Endothelial cell of umbilical vein (primary cell): ENCODE data around the gene IFT22. TPM values are rescaled to one million over a fixed set of nuclear protein-coding genes. Genes with fewer than 3 reads are reported as not detected.

Experiments
- BruUV-seq: library from RNA; stranded (reverse); fragments of 400-500 nt; replicated peaks from 2 replicates; lab custom pipeline; 2021; lab: Mats Ljungman, UMichigan
- CTCF ChIA-PET: fragments of 300-600, 350-600 bp; sonication (Branson Sonifier 250); formaldehyde crosslinking; loops from one replicate; lab custom pipeline; 2021; ENCODE audit warnings: antibody characterized with exemption, inconsistent platforms; lab: Charles Lee
- POLR2A ChIA-PET: fragments of 300-600, 350-600 bp; sonication (Branson Sonifier 250); formaldehyde crosslinking; loops from one replicate; lab custom pipeline; 2021; ENCODE audit warnings: antibody characterized with exemption, inconsistent platforms; lab: Charles Lee
- DNase-seq: peaks from one replicate; pipeline ENCODE4 v3.0.0-alpha.2; 2011; ENCODE audit warnings: low read depth, low spot score
- FAIRE-seq: peaks from 2 replicates; lab custom pipeline; 2011; peaks lifted over from hg19 to GRCh38; lab: Jason Lieb, UNC
- H2AFZ ChIP-seq: 2 replicates; pipeline ENCODE4 v1.6.0; 2012; ENCODE audit warnings: low read depth, low read length, control low read depth, inconsistent platforms
- H3K27ac ChIP-seq: 2 replicates; pipeline ENCODE4 v1.5.1; 2011; ENCODE audit warnings: low read depth, mild to moderate bottlenecking, control low read depth, low read length, moderate library complexity; ENCODE audit not compliant: insufficient read depth
- H3K27me3 ChIP-seq, 2 experiments: 2 replicates each; pipeline versions ENCODE4 v1.6.0 to v1.6.1; 2011; ENCODE audit warnings: low read length in 2 of 2, mixed read lengths in 1 of 2; ENCODE audit not compliant: control insufficient read depth in 2 of 2, insufficient read depth in 2 of 2
- H3K36me3 ChIP-seq, 2 experiments: 2 replicates in 1 of 2; 3 replicates in 1 of 2; pipeline ENCODE4 v1.5.1; 2011; ENCODE audit warnings: low read length in 2 of 2, mild to moderate bottlenecking in 1 of 2, moderate library complexity in 1 of 2; ENCODE audit not compliant: control insufficient read depth in 2 of 2, insufficient read depth in 2 of 2; ENCODE audit errors: extremely low read depth in 1 of 2
- H3K4me1 ChIP-seq: 3 replicates; pipeline ENCODE4 v1.5.1; 2011; ENCODE audit warnings: mild to moderate bottlenecking, low read length; ENCODE audit not compliant: control insufficient read depth, insufficient read depth; ENCODE audit errors: extremely low read depth
- H3K4me2 ChIP-seq: 2 replicates; pipeline ENCODE4 v1.6.1; 2011; ENCODE audit warnings: low read length, control low read depth, mixed read lengths; ENCODE audit not compliant: insufficient read depth
- H3K4me3 ChIP-seq, 3 experiments: fragments of 200-600 bp in 1 of 3; sonication (generic), shearing (Covaris generic) in 1 of 3; replicated peaks in 1 of 3; 2 replicates each; pipeline ENCODE4 v1.5.1; 2011 to 2016; ENCODE audit warnings: control low read depth in 3 of 3, low read length in 3 of 3, mild to moderate bottlenecking in 2 of 3, inconsistent platforms in 1 of 3, low read depth in 1 of 3, moderate library complexity in 1 of 3; ENCODE audit not compliant: insufficient read depth in 1 of 3
- H3K79me2 ChIP-seq: 2 replicates; pipeline ENCODE4 v1.6.0; 2012; ENCODE audit warnings: low read length, inconsistent platforms; ENCODE audit not compliant: control insufficient read depth, insufficient read depth
- H3K9ac ChIP-seq: replicated peaks from 2 replicates; pipeline ENCODE3; 2011; ENCODE audit warnings: low read length, control low read depth; ENCODE audit not compliant: insufficient read depth; ENCODE audit errors: extremely low read depth
- H3K9me1 ChIP-seq: replicated peaks from 3 replicates; pipeline ENCODE4 v1.6.0; 2011; ENCODE audit warnings: mild to moderate bottlenecking, low read length; ENCODE audit not compliant: control insufficient read depth, insufficient read depth; ENCODE audit errors: extremely low read depth
- H3K9me3 ChIP-seq: replicated peaks from 2 replicates; pipeline ENCODE4 v1.5.1; 2012; ENCODE audit warnings: low read length, inconsistent platforms; ENCODE audit not compliant: control insufficient read depth, insufficient read depth
- H4K20me1 ChIP-seq: replicated peaks from 2 replicates; pipeline ENCODE3; 2011; ENCODE audit warnings: mild to moderate bottlenecking, low read length; ENCODE audit not compliant: control insufficient read depth, insufficient read depth; ENCODE audit errors: extremely low read depth
- EZH2 ChIP-seq: IDR thresholded peaks from 2 replicates; pipeline ENCODE4 v1.6.1; 2012; ENCODE audit warnings: borderline replicate concordance, low read depth, mild to moderate bottlenecking, moderate library complexity, low read length, inconsistent platforms; ENCODE audit not compliant: severe bottlenecking
- POLR2AphosphoS5 ChIP-seq: IDR thresholded peaks from 2 replicates; pipeline ENCODE4 v1.6.1; 2012; ENCODE audit warnings: low read depth, mild to moderate bottlenecking, control low read depth, low read length, moderate library complexity; ENCODE audit not compliant: insufficient read depth
- dilution Hi-C: fragments of 300-500 bp; cut with MboI; formaldehyde crosslinking; loops from one replicate; pipeline ENCODE4 v1.15.0; 2019; ENCODE audit warnings: low sequenced_read_pairs; ENCODE audit not compliant: extremely low pct_ligation_motif_present
- intact Hi-C: fragments of 100-400 bp; cut with micrococcal nuclease; formaldehyde crosslinking; loops from one replicate; pipeline ENCODE4 v1.10.0; 2022
- polyA plus RNA-seq, 4 experiments: library from polyadenylated mRNA; depleted of rRNA in 3 of 4; stranded (reverse) in 3 of 4; unstranded in 1 of 4; fragments of >200 nt; gene quantifications; 2 replicates each; pipeline versions ENCODE4 v1.2.1 to v1.2.3, GENCODE V29; 2011 to 2012; ENCODE audit warnings: missing spikeins in 1 of 4
- total RNA-seq: library from RNA; stranded (reverse); gene quantifications from 2 replicates; pipeline ENCODE4 v1.2.3, GENCODE V29; 2021
- TF ChIP-seq, protein P1 (sequence below), 2 donors: IDR thresholded peaks; 1 replicate in 1 of 2; 2 replicates in 1 of 2; pipeline ENCODE4 v1.5.1; 2011; ENCODE audit warnings: low read length in 2 of 2, mild to moderate bottlenecking in 2 of 2, moderate library complexity in 2 of 2, control low read depth in 1 of 2, inconsistent platforms in 1 of 2, low read depth in 1 of 2; ENCODE audit not compliant: insufficient read depth in 1 of 2; ENCODE audit errors: extremely low read depth in 1 of 2

The IFT22 gene
- total and polyA plus RNA-seq, 2 donors (not counting 3 experiments of a cell fraction or from before 2014, with no cell fraction given): 26.3 to 28.7 TPM

DNA sequence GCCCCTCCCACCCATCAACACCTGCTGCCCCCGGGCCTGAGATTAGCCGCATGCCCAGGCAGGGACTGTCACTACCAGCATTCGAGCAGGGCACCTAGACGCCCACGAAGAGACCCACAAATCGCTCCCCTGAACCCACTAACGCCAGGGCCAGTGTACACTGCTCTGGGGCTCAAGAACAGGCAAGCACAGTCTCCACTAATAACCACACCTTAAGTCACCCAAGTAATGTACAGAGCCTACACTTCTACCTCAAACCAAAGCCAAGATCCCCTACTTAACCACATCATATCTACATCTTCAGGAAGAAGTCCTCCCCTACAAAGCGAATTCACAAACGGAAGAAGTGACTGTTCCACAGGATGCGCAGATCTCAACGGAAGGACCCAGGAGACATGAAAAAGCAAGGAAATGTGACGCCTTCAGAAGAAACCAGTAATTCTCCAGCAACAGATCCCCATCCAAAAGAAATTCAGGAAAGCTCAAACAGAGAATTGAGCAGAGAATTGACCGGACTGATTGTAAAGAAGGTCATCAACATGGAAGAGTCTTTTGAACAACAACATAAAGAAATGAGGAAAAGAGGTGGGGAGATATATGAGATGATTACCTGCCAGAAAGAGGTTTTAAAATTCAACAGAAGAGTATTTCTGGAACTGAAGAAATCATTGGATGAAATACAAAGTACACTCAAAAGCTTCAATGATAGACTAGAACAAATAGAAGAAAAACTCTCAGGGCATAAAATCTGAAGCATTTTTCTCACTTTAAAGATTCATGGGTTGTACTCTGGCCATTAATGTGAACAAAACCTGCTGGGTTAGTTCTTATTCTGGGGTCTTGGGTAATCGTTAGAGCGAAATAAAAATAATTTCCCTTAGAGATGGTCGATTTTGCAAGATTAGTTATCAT, 20.9 kb downstream of the IFT22 start:
- Histone ChIP-seq H3K9me1 (no peaks in the 10 kb centered on the region), H4K20me1 (no peaks in the 10 kb centered on the region), H3K4me1 (peaks cover 2% of the 10 kb centered on the region), H3K27ac (no peak overlapping the region), H3K79me2 (no peaks in the 10 kb centered on the region), H3K27me3 (peaks cover 50 to 65% of the 10 kb centered on the region in 2 experiments), H3K9me3 (peaks cover 3% of the 10 kb centered on the region), H2AFZ (no peak overlapping the region), H3K4me3 (no peak overlapping the region), H3K36me3 (no peaks in the 10 kb centered on the region), H3K4me2 (no peak overlapping the region), H3K9ac (no peak overlapping the region)
- intact Hi-C loops: no loop called here
- TF ChIP-seq EZH2 (peak; percentile 40), POLR2AphosphoS5 (no peak)
- TF ChIP-seq, protein P1, sequence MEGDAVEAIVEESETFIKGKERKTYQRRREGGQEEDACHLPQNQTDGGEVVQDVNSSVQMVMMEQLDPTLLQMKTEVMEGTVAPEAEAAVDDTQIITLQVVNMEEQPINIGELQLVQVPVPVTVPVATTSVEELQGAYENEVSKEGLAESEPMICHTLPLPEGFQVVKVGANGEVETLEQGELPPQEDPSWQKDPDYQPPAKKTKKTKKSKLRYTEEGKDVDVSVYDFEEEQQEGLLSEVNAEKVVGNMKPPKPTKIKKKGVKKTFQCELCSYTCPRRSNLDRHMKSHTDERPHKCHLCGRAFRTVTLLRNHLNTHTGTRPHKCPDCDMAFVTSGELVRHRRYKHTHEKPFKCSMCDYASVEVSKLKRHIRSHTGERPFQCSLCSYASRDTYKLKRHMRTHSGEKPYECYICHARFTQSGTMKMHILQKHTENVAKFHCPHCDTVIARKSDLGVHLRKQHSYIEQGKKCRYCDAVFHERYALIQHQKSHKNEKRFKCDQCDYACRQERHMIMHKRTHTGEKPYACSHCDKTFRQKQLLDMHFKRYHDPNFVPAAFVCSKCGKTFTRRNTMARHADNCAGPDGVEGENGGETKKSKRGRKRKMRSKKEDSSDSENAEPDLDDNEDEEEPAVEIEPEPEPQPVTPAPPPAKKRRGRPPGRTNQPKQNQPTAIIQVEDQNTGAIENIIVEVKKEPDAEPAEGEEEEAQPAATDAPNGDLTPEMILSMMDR (IDR thresholded peaks at IDR 0.05; ENCODE audit: extremely low read depth in 1 of 2, insufficient read depth in 1 of 2, low read depth in 1 of 2, low read length in 2 of 2): no peak
- ChIA-PET POLR2A (interaction anchor here (0.7 kb wide), 1 partner anchor 411 kb away, joined by 6 read pairs; the partner anchor contains the start of gene UFSP1), CTCF (interaction anchor here (0.6 to 2.4 kb wide), 4 partner anchors 10 to 32 kb away, joined by 3 to 8 read pairs (median 4); no protein-coding TSS in a partner anchor)
- BruUV-seq: no TSS peak
- dilution Hi-C loops: no loop called here
- FAIRE-seq (no peak), DNase-seq (no peak)
